Measurements from ENCODE around the gene PROM1. TPM values are rescaled to one million over a fixed set of nuclear protein-coding genes. Genes with fewer than 3 reads are reported as not detected.

The PROM1 gene
- total RNA-seq, 1 experiment from 2014 or later, result 17.7 TPM

DNA sequence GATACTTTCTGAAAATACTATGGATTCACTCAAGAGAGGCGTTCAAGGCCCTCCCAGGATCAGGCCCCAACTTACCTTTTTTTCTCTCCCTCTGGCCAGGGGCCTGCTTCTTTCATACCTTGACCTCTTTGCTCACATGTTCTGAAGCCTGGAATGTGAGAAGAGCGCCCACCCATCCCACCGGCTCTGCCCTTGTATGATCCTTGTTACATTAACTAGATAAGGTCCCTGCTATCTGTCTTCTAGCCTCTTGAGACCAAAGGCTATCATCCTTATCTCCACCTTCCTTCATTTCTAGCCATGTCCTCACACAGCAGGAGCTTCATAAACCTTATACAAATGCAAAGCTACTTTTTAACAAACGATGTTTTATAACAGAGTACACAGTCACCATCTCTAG is 45.9 kb downstream of the PROM1 start:
- TF ChIP-seq YY1 (IDR thresholded peaks at IDR 0.05; ENCODE audit: extremely low read depth, insufficient replicate concordance, low read depth, low read length) (no peak), SP1 (IDR thresholded peaks at IDR 0.05; ENCODE audit: low read depth) (no peak), EGR1 (IDR thresholded peaks at IDR 0.05; ENCODE audit: low read depth) (no peak), POLR2AphosphoS5 (IDR thresholded peaks at IDR 0.05; ENCODE audit: low read depth, low read length) (no peak), CBX3 (IDR thresholded peaks at IDR 0.05; ENCODE audit: low read depth) (no peak), SIN3A (IDR thresholded peaks at IDR 0.05; ENCODE audit: low read depth) (no peak), POLR2A (IDR thresholded peaks at IDR 0.05; ENCODE audit: borderline replicate concordance, extremely low read depth, insufficient read depth, insufficient read length) (no peak), SRF (IDR thresholded peaks at IDR 0.05; ENCODE audit: low read depth) (no peak), EZH2 (IDR thresholded peaks at IDR 0.05) (no peak), JUND (IDR thresholded peaks at IDR 0.05) (no peak), EZH2phosphoT487 (IDR thresholded peaks at IDR 0.05; ENCODE audit: borderline replicate concordance) (no peak), FOSL1 (IDR thresholded peaks at IDR 0.05; ENCODE audit: low read depth) (no peak), RAD21 (IDR thresholded peaks at IDR 0.05; ENCODE audit: low read depth) (no peak), TCF7L2 (IDR thresholded peaks at IDR 0.05; ENCODE audit: borderline replicate concordance, extremely low read depth, insufficient read depth, insufficient read length) (no peak), CEBPB (IDR thresholded peaks at IDR 0.05; ENCODE audit: low read depth) (no peak)
- TF ChIP-seq, protein P1, sequence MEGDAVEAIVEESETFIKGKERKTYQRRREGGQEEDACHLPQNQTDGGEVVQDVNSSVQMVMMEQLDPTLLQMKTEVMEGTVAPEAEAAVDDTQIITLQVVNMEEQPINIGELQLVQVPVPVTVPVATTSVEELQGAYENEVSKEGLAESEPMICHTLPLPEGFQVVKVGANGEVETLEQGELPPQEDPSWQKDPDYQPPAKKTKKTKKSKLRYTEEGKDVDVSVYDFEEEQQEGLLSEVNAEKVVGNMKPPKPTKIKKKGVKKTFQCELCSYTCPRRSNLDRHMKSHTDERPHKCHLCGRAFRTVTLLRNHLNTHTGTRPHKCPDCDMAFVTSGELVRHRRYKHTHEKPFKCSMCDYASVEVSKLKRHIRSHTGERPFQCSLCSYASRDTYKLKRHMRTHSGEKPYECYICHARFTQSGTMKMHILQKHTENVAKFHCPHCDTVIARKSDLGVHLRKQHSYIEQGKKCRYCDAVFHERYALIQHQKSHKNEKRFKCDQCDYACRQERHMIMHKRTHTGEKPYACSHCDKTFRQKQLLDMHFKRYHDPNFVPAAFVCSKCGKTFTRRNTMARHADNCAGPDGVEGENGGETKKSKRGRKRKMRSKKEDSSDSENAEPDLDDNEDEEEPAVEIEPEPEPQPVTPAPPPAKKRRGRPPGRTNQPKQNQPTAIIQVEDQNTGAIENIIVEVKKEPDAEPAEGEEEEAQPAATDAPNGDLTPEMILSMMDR (IDR thresholded peaks at IDR 0.05 in 2 of 3, conservative IDR thresholded peaks at IDR 0.05 in 1 of 3; ENCODE audit: borderline replicate concordance in 1 of 3, insufficient read depth in 1 of 3, low read depth in 2 of 3, low read length in 2 of 3), result no peak
- TF ChIP-seq, protein P2, sequence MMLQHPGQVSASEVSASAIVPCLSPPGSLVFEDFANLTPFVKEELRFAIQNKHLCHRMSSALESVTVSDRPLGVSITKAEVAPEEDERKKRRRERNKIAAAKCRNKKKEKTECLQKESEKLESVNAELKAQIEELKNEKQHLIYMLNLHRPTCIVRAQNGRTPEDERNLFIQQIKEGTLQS (IDR thresholded peaks at IDR 0.05), result no peak
- POLR2A ChIA-PET, result no interaction called here

More for the DNA sequence above, 45.9 kb downstream of the PROM1 start:
- no peaks in the 10 kb centered on the region for H3K9me3 ChIP-seq (ENCODE audit: control insufficient read depth in 1 of 2, insufficient read depth in 1 of 2, low read depth in 1 of 2, low read length in 2 of 2)
- no peak overlapping the region for H3K27ac ChIP-seq (ENCODE audit: low read depth, low read length)
- no peak for ATAC-seq
- no peak overlapping the region for H3K4me3 ChIP-seq (replicated peaks in 1 of 2; ENCODE audit: low read depth in 1 of 2, low read length in 2 of 2)
- no peaks in the 10 kb centered on the region for H4K20me1 ChIP-seq (ENCODE audit: insufficient read depth)
- H3K4me1 ChIP-seq (ENCODE audit: control insufficient read depth in 1 of 2, insufficient read depth in 2 of 2, low read length in 2 of 2), result 0 out of 4 replicates have a peak, but pooled peaks cover 0 to 2% of the 10 kb centered on the region in 2 experiments
- no TSS peak for BruUV-seq (replicated peaks)
- no peak overlapping the region for H2AFZ ChIP-seq (ENCODE audit: low read depth, low read length, poor library complexity, severe bottlenecking)
- CTCF ChIA-PET, result no interaction called here
- H3K9me2 ChIP-seq (ENCODE audit: insufficient read depth), result no peaks in the 10 kb centered on the region
- intact Hi-C loops (cut with micrococcal nuclease), result no loop called here
- no peak overlapping the region for H3K4me2 ChIP-seq (ENCODE audit: low read length)
- no peak overlapping the region for H3K9ac ChIP-seq (ENCODE audit: low read length)
- RAD21 ChIA-PET (ENCODE audit: low non-redundant PET in 1 of 2, low total read pairs in 2 of 2, uncharacterized antibody in 2 of 2, unreplicated experiment in 2 of 2), result no interaction called here
- no peak for DNase-seq (ENCODE audit: low read depth, low spot score)
- no peaks in the 10 kb centered on the region for H3K36me3 ChIP-seq (ENCODE audit: control insufficient read depth in 1 of 2, insufficient read depth in 2 of 2, low read length in 2 of 2)
- H3K27me3 ChIP-seq (ENCODE audit: insufficient read depth, low read length), result no peaks in the 10 kb centered on the region
- H3K79me2 ChIP-seq (ENCODE audit: insufficient read depth, low read length), result no peaks in the 10 kb centered on the region

Measured in HCT116 (cell line).